NCI-H146 treated with DMSO at 0.1 percent for 48 hours (cell line): Measurements from ENCODE around the gene SFRP2.

ENCODE experiments used
- DNase-seq: peaks from one replicate; lab custom pipeline; 2025; ENCODE audit not compliant: unreplicated experiment; lab: John Stamatoyannopoulos, UW

SFRP2 gene

GRCh38 chr4:153788413-153789276 lies at the start of gene SFRP2:
TSS of gene SFRP2 (minus strand) at chr4:153789083. CDS start at chr4:153788835, 248 bp downstream.
- DNase-seq: no peak

GRCh38 chr4:153838564-153838963 lies 49.7 kb upstream of the SFRP2 start:
- DNase-seq: no peak

- no peak for DNase-seq
Observed at GRCh38 chr4:153834901-153835300, 46.0 kb upstream of the SFRP2 start.

GRCh38 chr4:153832720-153833287 lies 43.9 kb upstream of the SFRP2 start:
- DNase-seq: no peak

- no peak for DNase-seq
Observed at GRCh38 chr4:153832054-153832453, 43.2 kb upstream of the SFRP2 start.

GRCh38 chr4:153831245-153831644 lies 42.4 kb upstream of the SFRP2 start:
- no peak for DNase-seq

- DNase-seq: no peak
Observed at GRCh38 chr4:153825691-153826090, 36.8 kb upstream of the SFRP2 start.

- no peak for DNase-seq
Observed at GRCh38 chr4:153825126-153825525, 36.2 kb upstream of the SFRP2 start.

- DNase-seq: no peak
Observed at GRCh38 chr4:153824501-153824900, 35.6 kb upstream of the SFRP2 start.

GRCh38 chr4:153823483-153823882 lies 34.6 kb upstream of the SFRP2 start:
- DNase-seq: no peak

- DNase-seq: no peak
Observed at GRCh38 chr4:153822316-153822715, 33.4 kb upstream of the SFRP2 start.

GRCh38 chr4:153817466-153817865 lies 28.6 kb upstream of the SFRP2 start:
- no peak for DNase-seq

GRCh38 chr4:153816542-153816941 lies 27.7 kb upstream of the SFRP2 start:
- DNase-seq: no peak

GRCh38 chr4:153814789-153815188 lies 25.9 kb upstream of the SFRP2 start:
- DNase-seq: no peak

GRCh38 chr4:153809916-153810810 lies 21.3 kb upstream of the SFRP2 start:
- no peak for DNase-seq

GRCh38 chr4:153809307-153809706 lies 20.4 kb upstream of the SFRP2 start:
- no peak for DNase-seq

- no peak for DNase-seq
Observed at GRCh38 chr4:153808175-153808574, 19.3 kb upstream of the SFRP2 start.

- no peak for DNase-seq
Observed at GRCh38 chr4:153806073-153806472, 17.2 kb upstream of the SFRP2 start.

- DNase-seq: no peak
Observed at GRCh38 chr4:153804722-153805121, 15.8 kb upstream of the SFRP2 start.

- DNase-seq: no peak
Observed at GRCh38 chr4:153799694-153800074, 10.8 kb upstream of the SFRP2 start.

- DNase-seq: no peak
Observed at GRCh38 chr4:153798901-153799693, 10.2 kb upstream of the SFRP2 start.
